GM23248 (cell line): ENCODE results near the gene TLE1.

ENCODE experiments used
- EZH2 ChIP-seq: fragments of 200-600 bp; sonication (generic); IDR thresholded peaks from 2 replicates; pipeline ENCODE4 v1.6.1; 2018; ENCODE audit warnings: antibody characterized with exemption, mild to moderate bottlenecking; ENCODE audit not compliant: insufficient read depth, poor library complexity, severe bottlenecking
- EZH2phosphoT487 ChIP-seq: fragments of 200-600 bp; sonication (generic); IDR thresholded peaks from 2 replicates; pipeline ENCODE4 v1.6.1; 2018; ENCODE audit warnings: antibody characterized with exemption, moderate library complexity, mild to moderate bottlenecking, low read depth; ENCODE audit not compliant: insufficient read depth

DNA sequence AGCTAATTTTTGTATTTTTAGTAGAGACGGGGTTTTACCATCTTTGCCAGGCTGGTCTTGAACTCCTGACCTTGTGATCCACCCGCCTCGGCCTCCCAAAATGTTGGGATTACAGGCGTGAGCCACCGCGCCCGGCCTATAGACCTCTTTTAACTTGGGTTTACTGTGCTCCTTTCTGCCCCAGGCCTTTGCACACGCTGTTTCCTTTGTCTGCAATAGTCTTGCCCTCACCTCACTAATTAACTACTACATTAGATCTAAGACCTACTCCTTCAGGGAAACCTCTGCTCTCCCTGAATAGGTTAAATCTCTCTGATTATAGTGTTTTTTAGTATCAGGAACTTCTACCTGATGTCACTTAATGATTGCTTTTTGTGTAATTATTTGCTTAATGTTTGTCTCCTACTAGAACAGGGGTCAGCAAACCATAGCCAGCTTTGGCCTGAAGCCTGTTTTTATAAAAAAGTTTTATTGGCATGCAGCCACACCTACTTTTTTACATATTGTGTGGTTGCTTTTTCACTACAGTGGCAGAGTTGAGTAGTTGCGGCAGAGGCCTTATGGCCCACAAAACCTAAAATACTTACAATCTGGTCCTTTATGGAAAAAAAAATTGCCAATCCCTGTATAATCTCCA lies 31.2 kb upstream of the TLE1 start:
- TF ChIP-seq EZH2 (no peak), EZH2phosphoT487 (no peak)
